SIG-M5 treated with dmso at 0.1 percent for 504 hours (cell line): Measurements from ENCODE around the gene TNRC18.
"Not testable (repeated sequence)": the region's sequence is repeated elsewhere in the genome, so short reads cannot be mapped to it uniquely, and the experiment has no call there.

Experiments
- DNase-seq: peaks from one replicate; lab custom pipeline; 2025; ENCODE audit not compliant: unreplicated experiment; lab: John Stamatoyannopoulos, UW

The TNRC18 gene

DNA sequence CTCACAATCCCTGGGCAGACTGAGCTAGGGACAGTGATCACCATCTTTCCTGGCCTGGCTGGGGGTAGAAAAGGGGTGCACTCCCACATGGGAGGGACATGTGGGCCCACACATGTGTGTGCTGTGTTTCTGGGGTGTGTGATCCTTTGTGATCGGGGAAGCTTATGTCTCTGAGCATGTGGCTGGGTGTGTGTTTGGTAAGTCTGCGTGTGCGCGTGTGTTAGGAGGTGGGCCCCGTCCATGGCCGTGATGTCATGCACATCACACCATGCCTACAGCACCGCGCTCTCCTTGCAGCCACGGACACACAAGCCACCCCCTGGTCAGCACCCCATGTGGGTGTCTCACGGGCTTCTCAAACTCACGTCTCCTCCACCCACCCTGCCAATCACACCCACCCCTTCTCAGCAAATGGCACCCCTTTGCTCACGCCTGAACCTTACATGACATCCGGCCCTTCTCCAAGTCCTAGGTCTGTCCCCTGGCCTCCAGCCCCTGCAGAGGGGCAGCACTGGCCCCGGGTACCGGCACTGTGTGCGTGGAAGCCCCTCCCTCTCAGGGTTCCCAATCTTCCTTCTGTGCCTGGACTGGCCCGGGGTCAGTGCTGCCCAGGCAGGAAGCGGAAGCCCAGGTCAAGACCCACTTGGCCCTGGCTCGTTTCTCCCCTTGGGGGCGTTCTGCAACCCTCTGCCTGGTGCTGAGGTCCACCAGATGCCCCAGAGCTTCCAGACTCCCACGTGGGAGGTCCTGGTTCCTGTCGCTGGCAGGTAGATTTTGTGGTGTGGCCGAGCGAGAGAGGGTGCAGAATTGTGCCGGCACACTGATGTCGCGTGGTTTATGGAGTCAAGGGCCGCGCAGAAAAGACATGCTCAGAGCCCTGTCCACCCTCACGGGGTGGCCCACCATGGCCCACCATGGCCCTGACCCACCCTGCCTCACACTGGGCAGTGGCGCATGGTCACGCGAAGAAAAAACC is 128.3 kb downstream of the TNRC18 start:
- no peak for DNase-seq

DNA sequence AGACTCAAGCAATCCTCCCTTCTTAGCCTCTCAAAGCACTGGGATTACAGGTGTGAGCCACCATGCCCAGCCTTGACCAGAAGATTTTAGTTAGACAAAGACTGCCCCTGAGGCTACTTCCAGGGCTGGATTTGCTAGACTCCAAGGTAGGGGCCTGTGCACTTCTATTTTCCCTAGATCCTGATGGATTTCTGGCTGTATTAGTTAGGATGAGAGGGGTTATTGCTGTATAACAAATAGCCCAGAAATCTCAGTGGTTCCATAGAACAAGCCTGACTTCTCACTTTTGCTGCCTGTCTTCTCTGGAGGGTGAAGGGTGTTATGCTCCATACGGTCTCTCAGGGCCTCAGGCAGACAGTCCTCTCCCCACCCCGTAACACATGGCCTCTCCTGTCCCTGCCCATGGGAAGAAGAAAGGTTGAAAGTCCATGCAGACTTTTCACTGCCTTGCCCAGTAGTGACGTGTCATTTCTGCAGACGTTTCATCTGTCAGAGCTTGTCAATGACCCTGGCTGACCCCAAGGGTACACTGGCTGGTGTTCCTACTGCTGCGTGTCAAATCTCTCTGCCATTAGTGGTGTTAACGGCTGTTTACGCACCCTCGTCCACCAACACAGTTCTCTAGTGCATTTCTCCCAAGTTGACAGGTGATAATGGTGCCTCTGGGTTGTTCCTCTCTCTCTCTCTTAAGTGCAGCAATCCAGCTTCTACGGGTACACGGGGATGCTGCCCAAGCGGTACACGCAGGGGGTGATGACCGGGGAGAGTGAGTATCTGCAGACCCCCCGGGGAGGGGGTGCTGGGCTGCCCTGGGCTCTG is 129.3 kb downstream of the TNRC18 start:
- DNase-seq = no peak

DNA sequence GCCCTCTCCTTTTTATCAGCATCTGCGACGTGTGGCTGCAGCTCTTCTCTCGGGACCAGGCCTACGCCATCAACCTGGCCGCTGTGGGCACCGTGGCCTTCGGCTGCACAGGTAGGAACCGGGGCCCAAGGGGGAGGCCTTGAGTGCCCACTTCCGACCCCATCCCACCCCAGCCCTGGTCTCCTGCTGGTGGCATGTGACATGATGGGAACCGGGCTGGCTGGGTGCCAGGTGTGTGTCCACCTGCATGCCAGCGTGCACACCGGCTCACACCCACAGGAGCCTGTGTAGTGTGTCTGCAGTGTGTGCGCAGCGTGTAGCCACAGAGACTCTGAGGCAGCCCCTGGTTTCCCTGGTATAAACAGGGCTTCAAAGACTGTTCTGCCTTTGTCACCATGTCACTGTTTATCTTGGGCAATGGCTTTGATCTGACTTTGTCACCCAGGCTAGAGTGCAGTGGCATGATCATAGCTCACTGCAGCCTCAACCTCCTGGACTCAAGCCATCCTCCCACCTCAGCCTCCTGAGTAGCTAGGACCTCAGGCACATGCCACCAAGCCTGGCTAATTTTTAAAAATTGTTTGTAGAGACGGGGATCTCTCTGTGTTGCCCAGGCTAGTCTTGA is 131.8 kb downstream of the TNRC18 start:
- not testable (repeated sequence) for DNase-seq

GRCh38 chr7:5291301-5291700 is 132.3 kb downstream of the TNRC18 start:
- no peak for DNase-seq

GRCh38 chr7:5289355-5289754 is 134.3 kb downstream of the TNRC18 start:
- no peak for DNase-seq

GRCh38 chr7:5288560-5288959 is 135.1 kb downstream of the TNRC18 start:
- not testable (repeated sequence) for DNase-seq

DNA sequence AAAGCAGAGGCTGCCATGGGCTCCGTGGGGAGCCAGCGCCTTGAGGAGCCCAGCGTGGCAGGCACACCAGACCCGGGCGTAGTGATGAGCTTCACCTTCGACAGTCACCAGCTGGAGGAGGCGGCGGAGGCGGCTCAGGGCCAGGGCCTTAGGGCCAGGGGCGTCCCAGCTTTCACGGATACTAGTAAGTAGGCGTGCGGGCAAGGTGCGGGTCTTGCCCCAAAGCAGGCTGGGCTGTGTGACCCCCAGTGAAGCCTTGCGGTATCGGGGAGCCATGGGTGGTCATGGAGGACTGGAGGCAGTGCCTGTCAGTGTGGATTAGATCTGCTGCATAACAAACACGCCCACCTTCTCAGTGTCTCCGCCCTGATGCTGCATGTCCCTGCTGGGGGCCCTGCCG is 135.8 kb downstream of the TNRC18 start:
- no peak for DNase-seq

DNA sequence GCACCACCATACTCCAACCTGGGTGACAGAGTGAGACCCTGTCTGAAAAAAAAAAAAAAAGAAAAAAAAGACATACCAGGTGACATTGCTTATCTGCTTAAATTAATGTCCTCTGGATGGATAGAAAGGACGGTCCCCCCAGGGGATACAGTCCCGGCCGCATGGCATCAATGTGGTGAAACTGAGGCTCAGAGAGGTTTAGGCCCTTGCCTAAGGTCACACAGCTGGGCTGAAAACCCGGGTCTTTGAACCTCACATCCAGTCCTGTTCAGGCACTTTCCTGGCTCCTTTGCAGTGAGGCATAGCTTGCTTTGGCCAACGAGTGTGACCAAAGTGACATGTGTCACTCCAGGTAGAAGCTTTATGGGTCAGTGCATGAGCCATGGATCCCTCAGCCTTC is 136.3 kb downstream of the TNRC18 start:
- not testable (repeated sequence) for DNase-seq

GRCh38 chr7:5286933-5287332 is 136.7 kb downstream of the TNRC18 start:
- DNase-seq = no peak

GRCh38 chr7:5284304-5285281 is 139.0 kb downstream of the TNRC18 start:
- no peak for DNase-seq

DNA sequence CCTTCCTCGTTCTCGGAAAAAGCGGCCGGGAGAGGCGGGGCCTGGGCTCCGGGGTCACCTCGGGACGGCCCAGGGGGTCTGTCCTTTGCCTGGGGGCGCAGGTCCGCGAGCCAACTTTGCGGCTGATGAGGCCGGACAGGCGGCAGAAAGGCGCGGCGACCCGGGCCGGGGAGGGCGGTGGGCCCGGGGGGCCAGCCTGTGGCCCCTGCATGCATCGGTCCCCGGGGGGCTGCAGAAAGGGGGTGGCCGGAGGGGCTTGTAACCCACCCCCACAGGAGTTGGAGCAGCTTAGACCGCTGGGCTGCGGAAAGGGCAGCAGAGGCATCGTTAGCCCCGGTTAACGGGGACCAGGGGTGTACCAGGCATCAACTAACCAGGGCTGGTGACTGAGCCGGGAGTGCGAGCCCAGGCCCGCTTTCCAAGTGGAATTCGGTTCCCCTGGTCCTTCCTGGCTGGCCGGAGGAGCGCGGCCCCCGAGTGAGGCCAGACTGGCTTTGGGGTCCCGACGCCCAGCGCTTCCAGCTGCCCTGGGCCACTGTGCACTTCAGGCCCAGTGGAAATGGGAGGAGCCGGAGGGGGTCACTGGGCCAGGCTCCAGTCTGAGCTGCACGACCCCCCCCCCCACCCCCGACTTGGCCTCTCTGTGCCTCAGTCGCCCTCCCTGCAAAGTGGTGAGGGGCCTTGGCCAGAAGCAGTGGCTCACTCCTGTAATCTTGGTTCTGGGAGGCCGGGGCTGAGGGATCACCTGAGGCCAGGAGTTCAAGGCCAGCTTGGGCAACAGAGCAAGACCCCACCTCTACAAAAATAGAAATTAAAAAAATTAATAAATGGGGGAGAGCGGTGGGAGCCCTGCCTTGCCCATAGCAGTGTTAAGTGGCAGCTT is 140.0 kb downstream of the TNRC18 start:
- DNase-seq = no peak

GRCh38 chr7:5282543-5283316 is 140.9 kb downstream of the TNRC18 start, which contains the start of gene SLC29A4:
Gene SLC29A4 (plus strand): TSS chr7:5282943. CDS start chr7:5287817, 4,874 bp downstream.
- DNase-seq = no peak

GRCh38 chr7:5281598-5282500 is 141.8 kb downstream of the TNRC18 start:
- not testable (repeated sequence) for DNase-seq

- no peak for DNase-seq
Observed at GRCh38 chr7:5279734-5280133, 143.9 kb downstream of the TNRC18 start.

GRCh38 chr7:5278766-5279165 is 144.9 kb downstream of the TNRC18 start:
- DNase-seq = no peak

- DNase-seq = no peak
Observed at GRCh38 chr7:5276611-5277010, 147.0 kb downstream of the TNRC18 start.

- not testable (repeated sequence) for DNase-seq
Observed at GRCh38 chr7:5276123-5276522, 147.5 kb downstream of the TNRC18 start.
